ENCODE data around the gene ASB1. TPM values are rescaled to one million over a fixed set of nuclear protein-coding genes. Genes with fewer than 3 reads are reported as not detected.

The ASB1 gene
- polyA plus RNA-seq, 1 of the 3 experiments (the other 2 are of a cell fraction) = 33.3 TPM

DNA sequence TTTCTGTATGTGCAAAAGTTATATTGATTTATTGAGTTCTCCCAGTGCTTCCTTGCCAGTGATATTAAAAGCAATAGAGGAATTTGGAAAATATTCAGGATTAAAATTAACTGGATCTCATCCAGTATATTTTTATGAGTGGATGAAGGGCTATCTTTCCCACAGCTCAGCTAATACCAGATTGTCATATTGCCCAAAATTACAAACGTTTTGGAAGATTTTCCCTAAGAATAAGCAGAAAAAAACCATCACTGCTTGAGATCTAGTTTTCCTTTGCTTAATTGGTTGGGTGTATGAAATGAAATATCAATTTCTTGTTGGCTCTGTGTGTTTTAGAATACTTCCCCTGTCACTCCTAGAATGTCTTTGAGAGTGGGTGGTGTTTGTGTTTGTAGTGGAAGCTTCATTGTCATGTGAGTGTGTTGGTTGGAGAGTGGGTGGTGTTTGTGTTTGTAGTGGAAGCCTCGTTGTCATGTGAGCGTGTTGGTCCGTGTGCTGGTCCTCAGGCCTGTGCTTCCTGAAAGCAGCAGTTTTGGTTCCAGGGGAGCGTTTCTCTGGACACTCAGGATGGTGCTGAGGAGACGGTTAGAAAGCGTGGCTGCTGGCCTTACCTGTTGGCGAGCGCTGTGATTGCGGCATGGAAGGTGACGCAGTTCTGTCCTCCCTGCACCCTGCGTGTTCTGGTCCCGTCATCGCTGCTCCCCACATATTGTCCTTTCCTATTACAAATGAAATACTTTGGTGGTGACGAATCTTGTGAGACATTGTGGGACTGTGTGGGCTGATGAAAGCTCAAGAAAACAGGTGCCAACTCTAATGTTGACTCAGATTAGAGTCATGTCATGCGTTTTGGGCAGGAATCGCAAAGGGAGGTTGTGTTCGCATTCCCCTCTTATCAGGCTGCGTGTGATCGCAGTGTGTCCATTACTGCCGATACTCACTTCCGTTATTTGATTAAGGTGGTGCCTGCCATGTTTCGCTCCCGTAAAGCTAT lies 12.4 kb downstream of the ASB1 start (continued):
- peak in 1 of 2 experiments; percentile 71; a peak in 1 of 4 replicates for TF ChIP-seq EP300 (IDR thresholded peaks at IDR 0.05; ENCODE audit: borderline replicate concordance in 1 of 2, low read depth in 1 of 2, low read length in 1 of 2)
- no peak for TF ChIP-seq RCOR1 (IDR thresholded peaks at IDR 0.05; ENCODE audit: low read length)
- TF ChIP-seq TCF12 (IDR thresholded peaks at IDR 0.05) = peak; percentile 85
- TF ChIP-seq JUND (IDR thresholded peaks at IDR 0.05) = peak; percentile 76; the same call in 1 of the 2 replicates
- TF ChIP-seq, protein P1, sequence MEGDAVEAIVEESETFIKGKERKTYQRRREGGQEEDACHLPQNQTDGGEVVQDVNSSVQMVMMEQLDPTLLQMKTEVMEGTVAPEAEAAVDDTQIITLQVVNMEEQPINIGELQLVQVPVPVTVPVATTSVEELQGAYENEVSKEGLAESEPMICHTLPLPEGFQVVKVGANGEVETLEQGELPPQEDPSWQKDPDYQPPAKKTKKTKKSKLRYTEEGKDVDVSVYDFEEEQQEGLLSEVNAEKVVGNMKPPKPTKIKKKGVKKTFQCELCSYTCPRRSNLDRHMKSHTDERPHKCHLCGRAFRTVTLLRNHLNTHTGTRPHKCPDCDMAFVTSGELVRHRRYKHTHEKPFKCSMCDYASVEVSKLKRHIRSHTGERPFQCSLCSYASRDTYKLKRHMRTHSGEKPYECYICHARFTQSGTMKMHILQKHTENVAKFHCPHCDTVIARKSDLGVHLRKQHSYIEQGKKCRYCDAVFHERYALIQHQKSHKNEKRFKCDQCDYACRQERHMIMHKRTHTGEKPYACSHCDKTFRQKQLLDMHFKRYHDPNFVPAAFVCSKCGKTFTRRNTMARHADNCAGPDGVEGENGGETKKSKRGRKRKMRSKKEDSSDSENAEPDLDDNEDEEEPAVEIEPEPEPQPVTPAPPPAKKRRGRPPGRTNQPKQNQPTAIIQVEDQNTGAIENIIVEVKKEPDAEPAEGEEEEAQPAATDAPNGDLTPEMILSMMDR (IDR thresholded peaks at IDR 0.05) = no peak
- no peak for TF ChIP-seq RAD21 (IDR thresholded peaks at IDR 0.05; ENCODE audit: low read length)

- ChIA-PET POLR2A (no interaction called here), CTCF (interaction anchor here (1.1 kb wide), 1 partner anchor 8 kb away, joined by 3 read pairs; no protein-coding TSS in a partner anchor)
- no peak for DNase-seq
- Histone ChIP-seq H2AFZ (ENCODE audit: low read depth) (no peak overlapping the region), H3K4me2 (peak overlapping the region; percentile 27; the same call in 1 of the 2 replicates), H3K27me3 (ENCODE audit: insufficient read depth) (no peaks in the 10 kb centered on the region), H3K27ac (ENCODE audit: low read depth in 2 of 2, low read length in 1 of 2) (peak overlapping the region in 1 of 2 experiments; percentile 84; a peak in 2 of 4 replicates), H4K20me1 (ENCODE audit: insufficient read depth) (peaks cover 33% of the 10 kb centered on the region), H3K9me3 (no peaks in the 10 kb centered on the region), H3K36me3 (replicated peaks in 1 of 2; ENCODE audit: control insufficient read depth in 1 of 2, insufficient read depth in 2 of 2, low read length in 1 of 2) (peaks cover 58 to 70% of the 10 kb centered on the region in 2 experiments), H3K9ac (no peak overlapping the region), H3K4me1 (ENCODE audit: control insufficient read depth in 1 of 2, insufficient read depth in 2 of 2, low read depth in 1 of 2, low read length in 1 of 2) (peaks cover 10 to 18% of the 10 kb centered on the region in 2 experiments; a peak in 3 of 4 replicates), H3F3A (replicated peaks; ENCODE audit: insufficient read depth) (peaks cover 8% of the 10 kb centered on the region), H3K4me3 (ENCODE audit: low read depth in 2 of 2, low read length in 1 of 2) (no peak overlapping the region), H3K79me2 (ENCODE audit: insufficient read depth) (peaks cover 100% of the 10 kb centered on the region), H3K9me2 (no peaks in the 10 kb centered on the region)
- WGBS (ENCODE audit: low lambda C conversion rate) = 84% methylated on average over 2 of the region's 2 CpGs
- no peak for TF ChIP-seq FOXM1 (IDR thresholded peaks at IDR 0.05; ENCODE audit: low read depth)
- TF ChIP-seq IRF3 (IDR thresholded peaks at IDR 0.05; ENCODE audit: low read depth, low read length) = no peak
- no peak for TF ChIP-seq TEAD4 (IDR thresholded peaks at IDR 0.05; ENCODE audit: borderline replicate concordance, insufficient read depth)
- TF ChIP-seq CHD2 (IDR thresholded peaks at IDR 0.05; ENCODE audit: low read length, partially characterized antibody) = no peak
- TF ChIP-seq ZBTB33 (IDR thresholded peaks at IDR 0.05; ENCODE audit: borderline replicate concordance, low read depth) = no peak
- no peak for TF ChIP-seq PBX3 (IDR thresholded peaks at IDR 0.05)
- no peak for TF ChIP-seq FOSL2 (IDR thresholded peaks at IDR 0.05; ENCODE audit: borderline replicate concordance, low read depth)
- TF ChIP-seq RXRA (IDR thresholded peaks at IDR 0.05; ENCODE audit: borderline replicate concordance, low read depth) = no peak
- TF ChIP-seq NFIC (IDR thresholded peaks at IDR 0.05; ENCODE audit: borderline replicate concordance) = no peak
- no peak for TF ChIP-seq USF1 (IDR thresholded peaks at IDR 0.05; ENCODE audit: borderline replicate concordance, low read depth)
- TF ChIP-seq MEF2A (IDR thresholded peaks at IDR 0.05; ENCODE audit: borderline replicate concordance, low read depth) = no peak
- TF ChIP-seq GABPA (IDR thresholded peaks at IDR 0.05; ENCODE audit: low read depth) = no peak
- no peak for TF ChIP-seq SIN3A (IDR thresholded peaks at IDR 0.05; ENCODE audit: borderline replicate concordance, low read depth, low read length)
- no peak for TF ChIP-seq RCOR1 (IDR thresholded peaks at IDR 0.05; ENCODE audit: low read length)
Observed at GRCh38 chr2:238439917-238440316, 13.2 kb downstream of the ASB1 start.

All from SK-N-SH (cell line).